Hippocampal formation (tissue), 2 donors: ENCODE data around the gene AVPR1B.
"Not testable (repeated sequence)": the region's sequence is repeated elsewhere in the genome, so short reads cannot be mapped to it uniquely, and the experiment has no call there.

Source experiments
- DNase-seq, 2 donors: peaks; one replicate each; lab custom pipeline; 2025; lab: John Stamatoyannopoulos, UW

Gene AVPR1B

DNA sequence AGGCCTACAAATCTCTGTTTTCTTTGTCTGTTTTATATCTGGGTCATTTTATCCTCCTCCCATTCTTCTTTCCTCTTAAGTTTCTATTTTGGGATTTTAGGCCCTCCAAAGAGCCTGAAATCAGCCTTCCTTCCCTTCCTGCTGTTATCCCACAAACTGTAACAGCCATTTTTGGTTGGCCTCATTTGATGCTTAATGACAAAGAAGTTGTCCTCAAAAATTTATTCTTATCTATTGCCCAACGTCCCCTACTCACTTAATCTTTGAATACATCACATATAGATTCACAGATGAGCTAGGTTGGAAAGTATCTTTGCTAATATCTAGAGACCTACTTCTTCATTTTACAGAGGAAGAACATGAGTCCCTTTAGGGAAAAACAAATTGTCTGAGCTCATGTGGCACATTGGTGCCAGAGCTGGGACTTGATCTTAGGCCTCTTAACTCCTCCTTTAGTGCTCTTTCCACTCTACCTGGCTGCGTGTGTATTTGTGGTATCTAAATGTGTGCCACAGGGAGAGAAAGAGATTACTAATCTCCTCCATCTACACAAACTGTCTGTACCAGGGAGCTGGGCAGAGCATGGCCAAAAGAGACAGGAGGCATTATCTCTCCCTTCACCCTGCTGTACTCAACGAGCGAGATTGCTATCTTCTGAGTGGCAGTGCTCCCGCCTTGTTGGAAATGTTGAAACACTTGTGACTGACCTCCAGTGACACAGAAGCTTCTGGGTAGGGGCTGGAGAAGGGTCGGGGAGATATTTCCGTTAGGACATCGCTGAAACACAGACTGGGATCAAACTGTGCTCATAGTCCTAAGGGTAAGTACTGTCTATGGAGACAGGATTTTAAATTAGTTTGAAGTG is 34.1 kb downstream of the AVPR1B start:
- no peak for DNase-seq

DNA sequence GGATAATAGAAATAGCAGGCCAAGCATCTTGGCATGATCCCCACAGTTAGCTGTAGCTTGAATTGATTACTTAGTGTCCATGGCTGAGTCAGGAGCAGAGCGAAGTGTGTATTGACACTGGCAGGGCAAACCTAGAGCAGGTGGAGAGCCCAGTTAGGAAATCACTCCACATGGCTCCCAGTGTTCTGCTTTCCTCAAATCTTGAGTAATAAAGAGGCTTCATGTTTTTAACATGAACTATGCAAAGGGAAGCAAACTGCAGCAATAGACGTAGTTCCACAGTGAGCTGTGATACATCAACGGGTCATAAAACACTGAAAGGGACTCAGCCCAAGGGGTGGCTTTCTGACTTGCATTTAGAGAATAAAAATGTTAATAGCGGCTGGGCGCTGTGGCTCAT is 35.3 kb downstream of the AVPR1B start:
- DNase-seq, result no peak

DNA sequence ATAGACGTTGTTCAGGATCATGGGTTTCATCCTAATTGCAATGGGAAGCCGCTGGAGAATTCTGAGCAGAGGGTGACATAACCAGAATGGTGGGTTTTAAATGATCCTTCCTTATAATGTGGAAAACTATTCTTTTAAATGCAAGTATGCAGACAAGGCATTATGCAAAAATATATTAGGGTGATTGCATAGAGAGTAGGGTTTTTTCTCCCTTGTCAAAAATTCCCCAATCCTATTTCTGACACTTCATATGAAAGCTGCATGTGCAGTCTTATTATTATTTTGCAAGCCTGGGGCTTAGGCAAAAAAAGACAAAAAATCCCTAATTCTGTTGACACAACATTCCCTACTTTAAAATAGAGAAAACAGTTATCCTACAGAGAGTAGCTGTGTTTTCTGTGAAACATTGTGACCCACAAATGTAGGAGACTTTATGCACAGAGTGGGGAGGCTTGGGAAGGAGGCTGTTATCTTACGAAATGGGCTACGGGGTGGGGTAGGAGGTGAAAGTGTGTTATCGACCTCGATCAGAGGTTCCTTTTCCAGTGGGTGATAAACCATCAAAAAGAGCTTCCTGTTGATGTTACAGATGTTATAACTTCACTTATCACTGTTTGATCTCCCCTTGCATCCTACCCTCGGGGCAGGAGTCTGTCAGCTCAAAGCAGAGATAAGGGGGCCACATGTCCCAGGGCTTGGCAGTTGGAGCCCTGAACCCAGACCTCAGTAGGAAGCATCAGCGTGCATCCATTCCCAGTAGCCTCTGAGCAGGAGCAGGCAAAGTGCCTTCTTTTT is 37.0 kb downstream of the AVPR1B start:
- DNase-seq, result no peak

DNA sequence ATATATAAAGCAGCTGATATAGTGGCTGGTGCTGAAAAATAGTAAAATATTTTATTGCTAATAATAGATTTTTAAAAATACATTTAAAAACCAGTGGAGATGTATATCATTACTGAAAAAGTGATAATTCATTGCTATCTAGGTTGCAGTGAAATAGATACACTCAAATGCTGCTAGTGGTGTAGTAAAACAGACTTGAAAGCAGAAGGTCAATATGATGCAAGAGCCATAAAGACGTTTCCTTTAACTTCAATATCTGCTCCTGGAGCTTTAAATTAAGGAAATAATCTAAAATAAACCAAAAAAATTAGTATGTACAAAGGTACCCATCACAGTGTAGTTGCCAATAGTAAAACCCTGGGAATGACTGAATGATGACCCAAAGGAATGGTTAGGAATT is 38.1 kb downstream of the AVPR1B start:
- no peak for DNase-seq

DNA sequence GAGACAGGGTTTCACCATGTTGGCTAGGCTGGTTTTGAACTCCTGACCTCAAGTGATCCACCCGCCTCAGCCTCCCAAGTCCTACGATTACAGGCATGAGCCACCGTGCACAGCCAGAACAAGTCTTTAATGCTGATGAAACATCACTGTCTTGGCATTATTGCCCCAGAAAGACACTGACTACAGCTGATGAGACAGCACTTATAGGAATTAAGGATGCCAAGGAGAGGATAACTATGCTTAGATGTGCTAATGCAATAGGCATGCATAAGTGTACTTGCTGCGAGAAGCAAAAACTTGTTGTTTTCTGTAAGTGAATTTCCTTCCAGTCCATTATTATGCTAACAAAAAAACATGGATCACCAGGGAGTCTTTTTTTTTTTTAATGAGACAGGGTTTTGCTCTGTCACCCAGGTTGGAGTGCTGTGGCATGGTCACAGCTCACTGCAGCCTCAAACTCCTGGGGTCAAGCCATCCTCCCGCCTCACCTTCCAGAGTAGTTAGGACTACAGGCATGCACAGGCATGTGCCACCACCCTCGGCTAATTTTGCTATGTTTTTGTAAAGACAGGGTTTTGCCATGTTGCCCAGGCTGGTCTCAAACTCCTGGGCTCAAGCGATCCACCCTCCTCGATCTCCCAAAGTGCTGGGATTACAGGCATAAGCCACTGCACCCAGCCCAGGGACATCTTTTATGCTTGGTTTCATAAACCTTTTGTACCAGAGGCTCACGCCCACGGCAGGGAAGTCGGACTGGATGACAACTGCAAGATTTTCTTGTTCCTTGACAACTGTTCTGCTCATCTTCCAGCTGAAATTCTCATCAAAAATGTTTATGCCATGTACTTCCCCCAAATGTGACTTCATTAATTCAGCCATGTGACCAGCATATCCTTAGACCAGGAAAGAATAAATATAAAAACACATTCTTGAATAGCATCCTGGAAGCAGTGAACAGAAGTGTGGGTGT is 41.1 kb downstream of the AVPR1B start:
- DNase-seq, result no peak

DNA sequence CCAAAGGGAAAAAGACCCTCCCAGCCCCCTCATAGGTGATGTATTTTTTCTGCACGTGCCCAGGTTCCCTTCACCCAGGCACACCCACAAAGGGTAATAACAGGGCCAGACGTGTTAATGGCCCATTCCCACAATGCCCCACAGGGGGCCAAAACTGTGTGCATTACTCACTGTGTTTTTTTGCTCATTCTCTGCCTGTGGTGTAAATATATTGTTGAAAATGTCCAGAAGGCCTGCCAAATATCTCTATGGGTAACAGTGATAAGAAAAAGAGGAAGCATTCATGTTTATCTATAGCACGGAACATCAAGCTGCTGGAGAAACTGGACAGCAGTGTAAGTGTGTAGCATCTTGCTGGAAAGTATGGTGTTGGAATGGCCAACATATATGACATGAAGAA is 42.3 kb downstream of the AVPR1B start:
- DNase-seq, result no peak

DNA sequence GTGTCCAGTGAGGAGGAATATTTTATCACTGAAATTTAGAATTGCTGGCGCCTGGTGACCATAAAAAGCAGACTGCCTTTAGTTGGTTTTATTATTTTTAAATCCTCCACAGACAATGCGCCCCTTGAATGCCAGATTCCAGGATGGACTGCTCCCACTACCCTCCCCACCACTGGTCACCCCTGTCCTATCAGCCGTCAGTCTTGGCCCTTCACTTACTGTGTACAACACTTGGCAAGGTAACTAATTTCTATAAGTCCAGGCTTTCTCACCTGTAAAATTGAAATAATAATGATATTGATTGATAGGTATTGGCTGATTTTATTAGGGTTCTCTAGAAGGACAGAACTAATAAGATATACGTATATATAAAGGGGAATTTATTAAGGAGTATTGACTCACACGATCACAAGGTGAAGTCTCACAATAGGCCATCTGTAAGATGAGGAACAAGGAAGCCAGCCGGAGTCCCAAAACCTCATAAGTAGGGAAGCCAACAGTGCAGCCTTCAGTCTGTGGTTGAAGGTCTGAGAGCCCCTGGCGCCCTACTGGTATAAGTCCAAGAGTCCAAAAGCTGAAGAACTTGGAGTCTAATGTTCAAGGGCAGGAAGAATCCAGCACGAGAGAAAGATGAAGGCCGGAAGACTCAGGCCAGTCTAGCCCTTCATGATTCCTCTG is 46.4 kb downstream of the AVPR1B start:
- DNase-seq, result no peak

DNA sequence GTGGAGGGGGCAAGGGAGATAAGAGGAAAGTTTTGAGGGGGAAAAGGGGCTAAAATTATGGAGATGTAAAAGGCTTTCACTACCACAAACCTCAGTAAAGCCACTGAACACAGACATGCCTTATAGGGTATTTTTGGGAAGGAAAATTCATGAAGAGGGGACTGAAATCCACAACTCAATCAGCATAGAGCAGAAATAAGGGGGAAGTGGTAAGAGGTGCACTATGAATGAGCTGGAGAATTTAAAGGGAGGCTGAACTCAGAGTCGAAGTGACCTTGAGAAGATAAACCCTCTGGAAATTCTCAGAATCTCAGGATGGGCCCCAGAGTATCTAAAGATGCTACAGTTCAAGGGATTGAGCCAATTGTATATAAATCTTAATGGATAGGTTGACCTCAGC is 48.9 kb downstream of the AVPR1B start:
- DNase-seq, result no peak

DNA sequence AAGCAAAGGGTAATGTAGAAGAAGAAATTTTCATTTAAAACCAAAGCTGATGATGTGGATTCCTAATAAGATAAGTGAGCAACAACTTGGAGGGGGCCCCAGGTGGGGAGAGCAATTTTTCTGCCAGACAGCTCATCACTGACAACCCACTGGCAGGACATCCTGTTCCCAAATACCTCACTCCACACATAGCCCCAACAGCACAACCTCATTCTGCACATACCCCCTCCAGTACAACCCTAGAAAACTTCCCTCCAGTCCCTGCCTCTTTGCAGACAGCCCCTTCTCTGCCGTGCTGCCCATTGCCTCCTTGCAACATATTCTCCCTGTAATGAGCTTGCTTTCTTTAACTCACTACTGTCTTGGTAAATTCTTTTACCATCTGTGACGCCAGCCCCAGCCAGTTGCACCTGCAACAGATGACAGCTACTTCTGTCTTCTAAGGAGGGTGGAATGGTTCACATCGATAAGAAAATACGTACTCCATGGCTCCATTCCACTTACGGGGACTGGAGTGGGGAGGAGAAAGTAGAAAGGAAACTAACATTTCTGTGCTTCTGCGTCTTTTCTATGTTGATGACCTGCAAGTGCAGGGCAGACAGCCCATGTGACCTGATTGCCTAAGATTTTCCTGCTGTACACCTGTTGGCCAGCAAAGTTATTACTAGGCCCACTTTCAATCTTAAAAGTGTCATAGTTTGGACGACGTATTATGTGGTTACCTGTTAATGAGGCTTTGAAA is 49.5 kb downstream of the AVPR1B start:
- no peak for DNase-seq

DNA sequence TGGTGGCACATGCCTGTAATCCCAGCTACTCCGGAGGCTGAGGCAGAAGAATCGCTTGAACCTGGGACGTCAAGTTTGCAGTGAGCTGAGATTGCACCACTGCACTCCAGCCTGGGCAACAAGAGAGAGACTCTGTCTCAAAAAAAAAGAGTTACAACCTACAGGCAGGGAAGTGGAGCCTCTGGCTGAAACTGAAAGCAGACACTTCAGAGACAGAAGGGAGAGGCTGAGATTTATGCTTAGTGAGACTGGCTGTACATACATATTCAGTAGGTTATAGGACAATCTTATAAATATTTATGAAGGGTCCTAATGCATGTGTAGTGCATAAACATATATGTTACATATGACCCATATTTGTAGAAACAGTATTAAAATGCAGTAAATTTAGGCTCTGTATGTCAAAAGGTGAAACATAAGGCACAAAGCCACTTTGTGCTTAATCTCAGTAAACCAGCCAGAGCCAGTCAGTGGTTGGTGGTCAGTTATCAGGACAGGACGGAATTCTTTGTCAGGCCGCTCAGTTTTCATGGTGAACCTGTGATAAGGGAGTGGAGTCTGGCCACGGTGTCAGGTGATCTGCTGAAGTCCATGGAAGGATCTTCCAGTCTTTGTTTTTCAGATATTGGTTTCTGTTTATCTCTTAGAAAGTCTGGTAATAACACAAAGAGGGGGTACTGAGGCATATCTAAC is 50.6 kb downstream of the AVPR1B start:
- DNase-seq, result no peak

DNA sequence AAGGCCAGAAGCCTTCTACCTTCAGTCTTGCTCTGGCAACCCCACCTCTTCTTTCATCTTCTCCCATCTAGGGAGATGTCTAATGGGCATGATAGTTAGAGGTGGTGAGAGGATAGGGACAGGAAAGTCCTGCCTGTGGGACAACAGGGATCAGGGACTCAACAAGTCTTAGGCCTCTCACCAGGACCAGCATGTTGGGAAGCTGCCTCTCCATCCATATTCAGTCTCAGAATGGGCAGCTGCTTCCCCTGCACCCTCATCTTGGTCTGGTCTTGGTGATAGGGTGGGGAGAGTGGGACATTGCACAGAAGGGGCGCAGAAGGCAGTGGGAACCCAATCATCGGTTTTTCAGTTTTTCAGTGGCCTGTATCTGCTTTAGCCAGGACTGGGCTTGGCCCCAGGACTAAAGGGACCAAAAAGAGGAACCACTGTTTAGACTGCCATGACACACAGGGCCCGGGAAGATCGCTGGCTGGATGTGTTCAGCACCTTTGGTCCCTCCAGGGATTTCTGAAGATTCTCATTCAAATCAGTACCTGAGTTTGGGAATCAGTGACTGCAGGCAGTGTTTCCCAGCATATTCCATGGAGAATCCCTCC is 51.5 kb downstream of the AVPR1B start:
- DNase-seq, result no peak

DNA sequence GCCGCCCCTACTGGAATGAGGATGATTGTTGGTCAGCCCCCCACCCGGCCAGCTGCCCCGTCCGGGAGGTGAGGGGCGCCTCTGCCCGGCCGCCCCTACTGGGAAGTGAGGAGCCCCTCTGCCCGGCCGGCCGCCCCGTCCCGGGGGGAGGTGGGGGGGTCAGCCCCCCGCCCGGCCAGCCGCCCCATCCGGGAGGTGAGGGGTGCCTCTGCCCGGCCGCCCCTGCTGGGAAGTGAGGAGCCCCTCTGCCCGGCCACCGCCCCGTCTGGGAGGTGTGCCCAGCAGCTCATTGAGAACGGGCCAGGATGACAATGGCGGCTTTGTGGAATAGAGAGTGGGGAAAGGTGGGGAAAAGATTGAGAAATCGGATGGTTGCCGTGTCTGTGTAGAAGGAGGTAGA is 52.7 kb downstream of the AVPR1B start:
- DNase-seq, result not testable (repeated sequence)

DNA sequence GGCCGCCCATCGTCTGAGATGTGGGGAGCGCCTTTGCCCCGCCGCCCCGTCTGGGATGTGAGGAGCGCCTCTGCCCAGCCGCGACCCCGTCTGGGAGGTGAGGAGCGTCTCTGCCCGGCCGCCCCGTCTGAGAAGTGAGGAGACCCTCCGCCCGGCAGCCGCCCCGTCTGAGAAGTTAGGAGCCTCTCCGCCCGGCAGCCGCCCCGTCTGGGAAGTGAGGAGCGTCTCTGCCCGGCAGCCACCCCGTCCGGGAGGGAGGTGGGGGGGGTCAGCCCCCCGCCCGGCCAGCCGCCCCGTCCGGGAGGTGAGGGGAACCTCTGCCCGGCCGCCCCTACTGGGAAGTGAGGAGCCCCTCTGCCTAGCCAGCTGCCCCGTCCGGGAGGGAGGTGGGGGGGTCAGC is 53.2 kb downstream of the AVPR1B start:
- not testable (repeated sequence) for DNase-seq

DNA sequence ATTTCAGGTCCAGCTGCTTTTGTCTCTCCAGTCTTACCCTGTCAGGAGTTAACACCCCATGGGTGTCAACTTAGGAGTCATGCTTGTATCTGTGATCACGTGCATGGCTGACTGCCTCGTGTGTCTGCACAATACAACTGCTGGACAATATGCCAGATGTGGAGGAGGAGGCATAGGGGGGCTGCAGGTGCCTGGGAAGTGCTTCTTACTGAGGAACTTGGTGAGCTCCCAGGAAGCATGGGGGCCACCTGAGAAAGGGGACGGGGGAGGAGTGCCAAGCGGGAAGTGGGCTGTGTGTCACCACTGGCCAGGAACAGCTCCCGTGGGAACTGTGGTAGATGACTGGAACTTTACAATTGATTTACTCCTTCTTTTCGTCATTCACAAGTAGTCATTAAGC is 54.7 kb downstream of the AVPR1B start:
- no peak for DNase-seq

DNA sequence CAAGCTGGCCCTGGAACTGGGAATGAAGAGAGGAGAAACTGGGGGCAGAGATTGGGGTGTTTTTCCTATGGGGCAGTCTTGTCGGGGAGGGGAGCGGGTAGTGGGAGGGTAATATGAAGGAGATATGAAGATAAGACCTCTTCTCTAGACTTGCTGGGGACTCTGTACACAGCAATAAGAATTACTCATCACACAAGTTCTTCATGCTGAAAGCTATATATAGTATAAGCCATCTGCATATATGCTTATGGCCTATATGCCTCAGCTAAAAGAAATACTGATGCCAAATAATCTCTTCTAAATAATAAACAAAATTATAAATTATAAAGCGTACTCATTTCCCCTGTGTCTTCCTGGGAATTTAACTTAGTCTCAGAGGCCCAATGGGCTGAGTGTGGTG is 56.3 kb downstream of the AVPR1B start:
- DNase-seq, result no peak
